ENCODE measurements around the gene SHISA5.

- TF ChIP-seq PATZ1 (CRISPR knock-in tag; IDR thresholded peaks at IDR 0.05; ENCODE audit: borderline replicate concordance) (no peak), SNAI2 (CRISPR knock-in tag; IDR thresholded peaks at IDR 0.05) (no peak), ZNF565 (CRISPR knock-in tag; conservative IDR thresholded peaks at IDR 0.05; ENCODE audit: low read depth) (no peak), TCF4 (CRISPR knock-in tag; IDR thresholded peaks at IDR 0.05; ENCODE audit: borderline replicate concordance) (no peak), BACH2 (CRISPR knock-in tag; IDR thresholded peaks at IDR 0.05; ENCODE audit: borderline replicate concordance) (no peak), ZFP3 (CRISPR knock-in tag; IDR thresholded peaks at IDR 0.05) (no peak)
Observed at GRCh38 chr3:48538451-48538850, 34.5 kb upstream of the SHISA5 start.

All from SK-N-SH treated with all-trans-retinoic acid at 6 μM for 48 hours (cell line).